SIG-M5 treated with dmso at 0.1 percent for 504 hours (cell line): ENCODE measurements around the gene KRTAP22-1.

Experiments
- DNase-seq: peaks from one replicate; lab custom pipeline; 2025; ENCODE audit not compliant: unreplicated experiment; lab: John Stamatoyannopoulos, UW

Gene KRTAP22-1

DNA sequence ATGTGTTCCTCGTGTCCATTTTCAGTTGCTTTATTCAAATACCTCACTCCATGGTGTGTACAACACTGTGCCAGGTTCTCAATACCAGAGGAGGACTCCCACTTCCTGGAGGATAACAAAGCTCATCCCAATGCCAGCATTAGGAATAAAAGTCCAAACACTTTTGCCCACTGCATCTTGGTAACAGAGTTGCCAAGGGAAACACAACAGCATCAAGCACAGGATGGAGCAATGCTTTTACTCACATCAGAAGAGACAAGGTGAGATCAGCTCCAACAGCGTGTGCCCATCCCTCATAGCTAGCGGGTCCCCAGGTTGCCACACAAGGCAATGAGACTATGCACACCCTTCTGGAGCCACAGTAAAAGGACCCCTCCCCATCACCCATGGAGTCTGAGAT is 22.5 kb downstream of the KRTAP22-1 start:
- DNase-seq = no peak

DNA sequence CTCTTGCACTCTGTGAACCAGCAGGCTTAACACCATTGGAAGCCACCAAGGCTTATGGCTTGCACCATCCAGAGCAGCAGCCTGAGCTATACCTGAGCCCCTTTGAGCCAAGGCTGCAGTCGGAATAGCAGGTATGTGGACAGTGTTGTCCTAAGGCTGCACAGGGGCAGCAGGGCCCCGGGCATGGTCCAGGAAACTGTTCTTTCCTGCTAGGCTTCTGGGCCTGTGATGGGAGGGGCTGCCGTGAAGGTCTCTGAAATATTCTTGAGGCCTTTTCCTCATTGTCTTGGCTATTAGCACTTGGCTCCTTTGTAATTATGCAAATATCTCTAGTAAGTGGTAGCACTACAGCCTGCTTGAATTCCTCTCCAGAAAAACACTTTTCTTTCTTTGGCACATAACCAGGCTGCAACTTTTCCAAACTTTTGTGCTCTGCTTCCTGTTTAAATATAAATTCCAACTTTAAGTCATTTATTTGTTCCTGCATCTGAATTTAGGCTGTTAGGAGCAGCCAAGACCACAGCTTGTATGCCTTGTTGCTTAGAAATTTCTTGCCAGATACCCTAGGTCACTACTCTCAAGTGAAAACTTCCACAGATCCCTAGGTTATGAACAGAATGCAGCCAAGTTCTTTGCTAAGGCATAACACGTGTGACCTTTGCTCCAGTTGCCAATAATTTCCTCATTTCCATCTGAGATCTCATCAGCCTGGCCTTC is 24.7 kb downstream of the KRTAP22-1 start:
- DNase-seq = no peak

DNA sequence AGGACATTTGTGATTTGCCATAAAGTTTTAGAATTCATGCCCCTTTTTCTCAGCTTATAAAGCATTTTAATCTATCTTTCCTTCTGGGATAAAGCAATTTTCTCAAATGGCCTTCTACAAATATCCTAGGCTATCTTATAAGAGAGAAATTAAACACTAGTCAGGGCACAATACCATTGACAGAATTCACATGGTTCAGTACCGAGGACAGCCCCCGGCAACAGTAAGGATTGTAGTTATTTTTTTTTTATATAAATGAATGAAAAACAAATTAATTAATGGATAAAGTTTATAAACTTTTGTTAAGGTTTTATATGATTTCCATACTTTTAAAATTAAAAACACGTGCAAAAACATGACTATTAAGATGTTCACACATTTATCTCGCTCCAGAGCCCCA is 27.2 kb downstream of the KRTAP22-1 start:
- DNase-seq = no peak

DNA sequence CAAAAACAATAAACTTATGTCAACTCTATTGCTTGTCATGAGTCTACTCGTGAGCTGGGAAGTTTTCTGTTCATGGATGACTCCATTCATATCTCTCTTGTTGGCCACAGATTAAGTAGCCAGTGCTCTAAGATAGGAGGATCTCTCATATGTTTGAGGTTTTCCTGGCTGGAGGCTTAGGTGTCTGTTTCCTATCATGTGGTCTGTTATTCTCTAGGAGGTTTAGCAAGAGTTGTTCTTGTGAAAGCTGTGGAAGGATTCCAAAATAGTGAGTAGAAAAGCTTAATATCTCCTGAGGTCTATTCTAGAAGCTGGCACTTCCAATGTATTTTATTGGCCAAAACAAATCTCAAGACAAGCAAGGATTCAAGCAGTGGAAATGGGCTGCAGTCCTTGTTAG is 28.3 kb downstream of the KRTAP22-1 start:
- DNase-seq = no peak

DNA sequence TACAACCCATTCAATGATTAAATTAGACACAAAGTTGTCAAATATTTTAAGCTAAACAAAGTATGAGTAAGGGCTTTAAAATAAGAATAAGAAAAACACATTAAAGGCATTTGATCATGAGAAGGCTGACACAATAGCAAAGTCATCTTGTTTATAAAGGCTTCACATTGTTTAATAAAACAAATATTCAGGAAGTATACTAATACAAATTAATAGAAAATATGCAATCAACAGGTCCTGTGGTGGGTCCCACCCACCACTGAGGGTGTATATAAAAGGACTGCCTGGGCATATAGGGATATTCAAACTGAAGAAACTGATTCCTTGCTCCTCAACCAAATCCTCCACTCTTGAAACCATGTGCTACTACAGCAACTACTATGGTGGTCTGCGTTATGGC is 34.0 kb downstream of the KRTAP22-1 start, which contains the start of gene KRTAP20-2:
KRTAP20-2 (plus strand) TSS at position 301 of the 400 bp plus-strand sequence; CDS start at position 359, 58 bp downstream.
- no peak for DNase-seq

DNA sequence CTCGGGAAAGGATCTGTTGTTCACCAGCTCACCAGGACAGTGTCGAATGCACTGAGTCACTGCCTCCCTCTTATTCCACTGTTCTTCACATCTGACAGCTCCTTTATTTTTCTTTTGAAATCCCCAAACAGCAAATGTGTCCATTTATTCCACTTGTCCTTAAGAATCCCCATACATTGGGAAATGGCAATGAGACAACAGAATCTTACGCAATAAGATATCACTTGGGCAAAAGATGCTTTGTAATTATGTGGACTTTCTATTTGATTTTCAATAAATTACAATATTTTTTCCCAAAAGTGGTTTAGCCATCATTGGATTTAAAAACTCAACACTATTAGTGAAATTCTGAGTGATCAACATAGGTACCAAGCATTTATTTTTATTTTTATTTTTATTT is 37.8 kb downstream of the KRTAP22-1 start:
- no peak for DNase-seq

DNA sequence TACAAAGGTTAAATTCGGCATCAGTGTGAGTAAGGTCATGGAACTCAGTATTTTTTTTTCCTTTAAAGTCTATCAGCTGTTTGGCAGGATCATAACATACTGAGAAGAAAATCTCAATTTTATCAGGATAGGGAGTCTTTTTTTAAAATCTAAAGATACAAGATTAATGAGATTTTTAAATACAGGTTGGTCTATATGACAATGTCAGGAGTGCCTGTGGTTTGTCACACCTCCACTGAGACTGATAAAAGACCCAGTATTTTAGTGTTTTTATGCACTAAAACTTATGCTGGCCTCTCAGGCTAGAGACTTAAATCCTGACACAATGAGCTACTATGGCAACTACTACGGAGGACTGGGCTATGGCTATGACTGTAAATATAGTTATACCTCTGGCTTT is 41.7 kb downstream of the KRTAP22-1 start, which contains the start of gene KRTAP20-3:
KRTAP20-3 (plus strand) TSS at position 301 of the 400 bp plus-strand sequence.
- no peak for DNase-seq

DNA sequence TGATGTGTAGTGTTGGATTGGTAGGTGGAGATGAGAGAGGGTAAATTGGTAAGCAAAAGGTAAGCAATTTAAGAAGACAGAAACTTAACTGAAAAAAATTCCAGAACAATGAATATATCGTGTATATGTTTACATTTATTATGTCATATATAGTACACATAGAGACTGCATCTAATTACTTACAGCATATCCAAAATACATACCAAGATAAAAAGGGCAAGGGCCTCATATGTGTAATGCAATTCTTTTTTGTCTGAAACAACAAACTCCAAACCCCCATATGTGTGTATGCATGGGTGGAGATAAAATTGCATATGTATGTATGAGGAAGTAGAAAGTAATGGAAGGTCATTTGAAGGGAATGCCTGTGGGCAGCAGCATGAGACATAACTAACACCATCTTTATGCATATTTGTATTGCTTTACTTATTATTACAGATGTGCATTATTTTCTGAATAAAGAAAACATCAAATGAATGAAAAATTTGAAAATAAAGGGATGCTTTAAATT is 46.1 kb downstream of the KRTAP22-1 start:
- DNase-seq = no peak
